Retinal pigment epithelial cell (primary cell): ENCODE data around the gene CCM2.

ENCODE experiments used
- DNase-seq: peaks from one replicate; pipeline ENCODE4 v3.0.0-alpha.2; 2010; ENCODE audit warnings: low read depth
- H3K4me3 ChIP-seq: 2 replicates; pipeline ENCODE4 v1.5.1; 2011; ENCODE audit warnings: mild to moderate bottlenecking, low read length, control low read depth, moderate library complexity
- TF ChIP-seq, protein P1 (sequence below): conservative IDR thresholded peaks from 2 replicates; pipeline ENCODE4 v1.5.1; 2011; ENCODE audit warnings: low read depth, low read length, control low read depth, inconsistent platforms

CCM2 gene

GRCh38 chr7:45104844-45105587 lies 105.0 kb downstream of the CCM2 start:
- TF ChIP-seq, protein P1, sequence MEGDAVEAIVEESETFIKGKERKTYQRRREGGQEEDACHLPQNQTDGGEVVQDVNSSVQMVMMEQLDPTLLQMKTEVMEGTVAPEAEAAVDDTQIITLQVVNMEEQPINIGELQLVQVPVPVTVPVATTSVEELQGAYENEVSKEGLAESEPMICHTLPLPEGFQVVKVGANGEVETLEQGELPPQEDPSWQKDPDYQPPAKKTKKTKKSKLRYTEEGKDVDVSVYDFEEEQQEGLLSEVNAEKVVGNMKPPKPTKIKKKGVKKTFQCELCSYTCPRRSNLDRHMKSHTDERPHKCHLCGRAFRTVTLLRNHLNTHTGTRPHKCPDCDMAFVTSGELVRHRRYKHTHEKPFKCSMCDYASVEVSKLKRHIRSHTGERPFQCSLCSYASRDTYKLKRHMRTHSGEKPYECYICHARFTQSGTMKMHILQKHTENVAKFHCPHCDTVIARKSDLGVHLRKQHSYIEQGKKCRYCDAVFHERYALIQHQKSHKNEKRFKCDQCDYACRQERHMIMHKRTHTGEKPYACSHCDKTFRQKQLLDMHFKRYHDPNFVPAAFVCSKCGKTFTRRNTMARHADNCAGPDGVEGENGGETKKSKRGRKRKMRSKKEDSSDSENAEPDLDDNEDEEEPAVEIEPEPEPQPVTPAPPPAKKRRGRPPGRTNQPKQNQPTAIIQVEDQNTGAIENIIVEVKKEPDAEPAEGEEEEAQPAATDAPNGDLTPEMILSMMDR = no peak
- no peak for DNase-seq
- H3K4me3 ChIP-seq = no peak overlapping the region

GRCh38 chr7:45105588-45106188 lies 105.7 kb downstream of the CCM2 start:
- H3K4me3 ChIP-seq = no peak overlapping the region
- no peak for DNase-seq
- TF ChIP-seq, protein P1 = no peak

DNA sequence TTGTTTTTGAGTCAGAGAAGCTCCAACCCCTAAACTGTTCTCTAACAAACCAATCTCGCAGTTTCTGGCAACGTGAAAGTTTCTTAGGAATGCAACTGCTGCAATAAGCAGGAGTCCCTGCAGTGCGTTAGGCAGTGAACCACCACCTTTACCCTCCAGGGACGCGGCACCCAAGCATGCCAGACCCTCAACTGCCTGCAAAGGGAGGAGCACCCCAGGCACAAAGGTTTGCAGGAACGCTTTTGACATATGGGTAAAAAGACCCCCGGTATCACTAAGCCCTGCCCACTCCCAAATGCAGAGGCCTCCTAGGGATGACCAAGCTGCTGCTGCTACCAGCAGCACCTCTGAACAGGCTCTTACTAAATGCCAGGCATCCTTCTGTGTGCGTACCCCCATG lies 106.8 kb downstream of the CCM2 start:
- no peak for DNase-seq
- TF ChIP-seq, protein P1 = no peak
- no peak overlapping the region for H3K4me3 ChIP-seq

GRCh38 chr7:45107356-45107755 lies 107.4 kb downstream of the CCM2 start:
- TF ChIP-seq, protein P1 = no peak
- no peak for DNase-seq
- no peak overlapping the region for H3K4me3 ChIP-seq

DNA sequence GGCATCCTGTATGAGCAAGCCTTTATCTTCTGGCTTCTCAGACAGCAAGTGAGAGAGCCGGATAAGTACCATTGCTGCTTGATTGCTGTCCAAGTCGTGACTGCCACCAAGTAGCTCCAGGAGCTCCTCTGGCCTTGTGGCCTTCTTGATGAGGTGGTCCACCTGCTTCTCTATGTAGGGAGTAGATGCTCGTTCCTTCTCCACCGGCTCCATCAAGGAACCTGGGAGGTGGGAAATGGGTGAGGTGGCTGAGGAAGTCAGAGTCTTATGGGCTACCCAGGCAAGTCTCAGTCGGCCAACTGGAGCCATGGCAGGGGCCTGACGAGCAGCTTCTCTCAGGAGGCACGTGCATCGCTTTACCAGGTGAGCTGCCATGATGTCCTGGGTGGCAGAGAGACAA lies 108.9 kb downstream of the CCM2 start:
- no peak overlapping the region for H3K4me3 ChIP-seq
- no peak for DNase-seq
- TF ChIP-seq, protein P1 = no peak

- TF ChIP-seq, protein P1 = peak; percentile 51
- peak; percentile 71 for DNase-seq
- peak within 1 kb of the TSS; percentile 91 for H3K4me3 ChIP-seq
These were observed 111.6 kb downstream of the CCM2 start, which contains the start of gene TBRG4 for GRCh38 chr7:45111298-45112223. TSS of gene TBRG4 (minus strand) at chr7:45111697. CDS start at chr7:45109237, 2,460 bp downstream.
